GM06990 (cell line): Measurements from ENCODE around the gene HACD3.

Experiments used
- DNase-seq: peaks from one replicate; pipeline ENCODE4 v3.0.0-alpha.2; 2011; ENCODE audit not compliant: insufficient read length; ENCODE audit errors: extremely low read depth
- H3K27me3 ChIP-seq: replicated peaks from 2 replicates; pipeline ENCODE4 v1.6.0; 2011; ENCODE audit warnings: low read length; ENCODE audit not compliant: control insufficient read depth, insufficient read depth
- H3K36me3 ChIP-seq: 2 replicates; pipeline ENCODE4 v1.5.1; 2011; ENCODE audit warnings: low read length; ENCODE audit not compliant: control insufficient read depth, insufficient read depth
- H3K4me3 ChIP-seq: replicated peaks from 2 replicates; pipeline ENCODE4 v1.5.1; 2011; ENCODE audit warnings: low read depth, mild to moderate bottlenecking, control low read depth, low read length
- CTCF ChIP-seq: IDR thresholded peaks from 2 replicates; pipeline ENCODE4 v1.5.1; 2011; ENCODE audit warnings: low read length, control low read depth, mild to moderate bottlenecking, inconsistent platforms; ENCODE audit not compliant: insufficient read depth, poor library complexity, severe bottlenecking

The HACD3 gene

GRCh38 chr15:65618560-65619109, 88.4 kb downstream of the HACD3 start:
- TF ChIP-seq CTCF: no peak
- Histone ChIP-seq H3K36me3 (no peaks in the 10 kb centered on the region), H3K27me3 (no peaks in the 10 kb centered on the region), H3K4me3 (no peak overlapping the region)
- DNase-seq: no peak

- TF ChIP-seq CTCF: no peak
- H3K4me3 ChIP-seq: no peak overlapping the region
- no peak for DNase-seq
- H3K36me3 ChIP-seq: no peaks in the 10 kb centered on the region
- H3K27me3 ChIP-seq: no peaks in the 10 kb centered on the region
Measured at GRCh38 chr15:65619626-65620290, 89.5 kb downstream of the HACD3 start.

GRCh38 chr15:65620833-65621232, 90.6 kb downstream of the HACD3 start:
- H3K4me3 ChIP-seq: no peak overlapping the region
- DNase-seq: no peak
- peaks cover 1% of the 10 kb centered on the region; the same call in 1 of the 2 replicates for H3K36me3 ChIP-seq
- no peaks in the 10 kb centered on the region for H3K27me3 ChIP-seq
- no peak for TF ChIP-seq CTCF

- Histone ChIP-seq H3K4me3 (no peak within 1 kb of the TSS), H3K27me3 (no peaks in the 10 kb centered on the region), H3K36me3 (peaks cover 1% of the 10 kb centered on the region; the same call in 1 of the 2 replicates)
- DNase-seq: no peak
- no peak for TF ChIP-seq CTCF
Measured at GRCh38 chr15:65621638-65622037, 91.4 kb downstream of the HACD3 start, which contains the start of gene SLC24A1. Gene SLC24A1, plus strand, starts transcription at chr15:65621938. Its CDS starts 2,143 bp downstream, at chr15:65624081.

- Histone ChIP-seq H3K27me3 (no peaks in the 10 kb centered on the region), H3K4me3 (no peak overlapping the region), H3K36me3 (peaks cover 1% of the 10 kb centered on the region; the same call in 1 of the 2 replicates)
- DNase-seq: no peak
- no peak for TF ChIP-seq CTCF
Measured at GRCh38 chr15:65623103-65623502, 92.8 kb downstream of the HACD3 start.
